K562 (cell line): Measurements from ENCODE around the gene CXCR2. TPM values are rescaled to one million over a fixed set of nuclear protein-coding genes. Genes with fewer than 3 reads are reported as not detected.

Source experiments
- ATAC-seq: fragments of 200-7000 bp; cut with Tn5 transposase; 3 replicates; pipeline ENCODE4 v1.9.1; 2020; ENCODE audit warnings: moderate library complexity
- BruUV-seq: library from RNA; stranded (reverse); fragments of 400-500 nt; replicated peaks from 2 replicates; lab custom pipeline; 2021; lab: Mats Ljungman, UMichigan
- CTCF ChIA-PET: fragments of 300-600 bp; formaldehyde crosslinking; extraction: SDS; loops from one replicate; lab custom pipeline; 2021; ENCODE audit warnings: low intra/inter-chr PET ratio; lab: Yijun Ruan, JAX
- POLR2A ChIA-PET: fragments of 300-600, 350-650 bp; sonication (Branson Sonifier 250); formaldehyde crosslinking; extraction: SDS; loops from one replicate; lab custom pipeline; 2021; ENCODE audit warnings: antibody characterized with exemption, inconsistent platforms; lab: Yijun Ruan, JAX
- DNase-seq, 4 experiments: peaks; one replicate each; pipeline versions ENCODE4 v3.0.0 to v3.0.0-alpha.2; 2011 to 2018; ENCODE audit warnings: low spot score in 3 of 4, mixed read lengths in 3 of 4; ENCODE audit errors: extremely low read depth in 1 of 4
- FAIRE-seq: peaks from 2 replicates; lab custom pipeline; 2011; peaks lifted over from hg19 to GRCh38; lab: Jason Lieb, UNC
- H2AFZ ChIP-seq: 2 replicates; pipeline ENCODE4 v1.6.0; 2011; ENCODE audit warnings: low read depth, low read length, control low read depth, inconsistent platforms
- H3K27ac ChIP-seq: fragments of 200-600 bp; 3 replicates; pipeline ENCODE4 v1.8.0; 2011; ENCODE audit warnings: low read depth, mild to moderate bottlenecking, control low read depth, inconsistent platforms, low read length, moderate library complexity, mixed read lengths; ENCODE audit errors: extremely low read depth
- H3K27me3 ChIP-seq, 2 experiments: fragments of 300-600 bp in 1 of 2; 2 replicates in 1 of 2; 3 replicates in 1 of 2; pipeline versions ENCODE4 v1.6.0 to v1.8.0; 2011; ENCODE audit warnings: inconsistent platforms in 2 of 2, low read length in 2 of 2, mild to moderate bottlenecking in 1 of 2, mixed read lengths in 1 of 2, moderate library complexity in 1 of 2; ENCODE audit not compliant: control insufficient read depth in 2 of 2, insufficient read depth in 2 of 2
- H3K36me3 ChIP-seq: fragments of 300-600 bp; 3 replicates; pipeline ENCODE4 v1.8.0; 2011; ENCODE audit warnings: mild to moderate bottlenecking, low read length, inconsistent platforms; ENCODE audit not compliant: control insufficient read depth, insufficient read depth
- H3K4me1 ChIP-seq, 2 experiments: fragments of 200-600 bp in 1 of 2; replicated peaks in 1 of 2; 2 replicates in 1 of 2; 3 replicates in 1 of 2; pipeline versions ENCODE4 v1.5.1 to v1.8.0; 2011; ENCODE audit warnings: inconsistent platforms in 2 of 2, low read length in 2 of 2, mild to moderate bottlenecking in 1 of 2, mixed read lengths in 1 of 2, moderate library complexity in 1 of 2; ENCODE audit not compliant: control insufficient read depth in 2 of 2, insufficient read depth in 2 of 2
- H3K4me2 ChIP-seq: 2 replicates; pipeline ENCODE4 v1.6.1; 2011; ENCODE audit warnings: low read length, control low read depth, inconsistent platforms, mixed read lengths; ENCODE audit not compliant: insufficient read depth
- H3K4me3 ChIP-seq: fragments of 200-600 bp; sonication (generic), shearing (Covaris generic); 2 replicates; pipeline ENCODE4 v1.5.1; 2016; ENCODE audit warnings: control low read depth, inconsistent platforms
- H3K79me2 ChIP-seq: fragments of 200-600 bp; 3 replicates; pipeline ENCODE4 v1.8.0; 2011; ENCODE audit warnings: low read length, inconsistent platforms; ENCODE audit not compliant: control insufficient read depth, insufficient read depth
- H3K9ac ChIP-seq, 2 experiments: 2 replicates each; pipeline versions ENCODE4 v1.6.0 to v1.6.1; 2011; ENCODE audit warnings: low read depth in 2 of 2, low read length in 2 of 2, control low read depth in 1 of 2, inconsistent platforms in 1 of 2, mild to moderate bottlenecking in 1 of 2, mixed read lengths in 1 of 2; ENCODE audit not compliant: insufficient read depth in 1 of 2
- H3K9me1 ChIP-seq: one replicate; pipeline ENCODE4 v1.6.0; 2011; ENCODE audit warnings: inconsistent platforms, mild to moderate bottlenecking, low read length, moderate library complexity; ENCODE audit not compliant: control insufficient read depth, insufficient read depth
- H3K9me3 ChIP-seq: replicated peaks from 2 replicates; pipeline ENCODE4 v1.5.1; 2011; ENCODE audit warnings: low read depth, low read length, inconsistent platforms; ENCODE audit not compliant: control insufficient read depth, insufficient read depth
- H4K20me1 ChIP-seq: replicated peaks from 2 replicates; pipeline ENCODE4 v1.6.1; 2011; ENCODE audit warnings: low read length, inconsistent platforms, mixed read lengths; ENCODE audit not compliant: control insufficient read depth, insufficient read depth
- CBX5 ChIP-seq: IDR thresholded peaks from 2 replicates; pipeline ENCODE4 v1.6.1; 2014; ENCODE audit warnings: low read depth, borderline replicate concordance
- DDX20 ChIP-seq: fragments of 450-650 bp; IDR thresholded peaks from 2 replicates; pipeline ENCODE4 v1.6.1; 2016; ENCODE audit warnings: missing genetic modification characterization, low read depth, mild to moderate bottlenecking, missing compliant biosample characterization, moderate library complexity
- ILK ChIP-seq: fragments of 450-650 bp; IDR thresholded peaks from 2 replicates; pipeline ENCODE4 v1.6.1; 2016; ENCODE audit warnings: missing genetic modification characterization, low read depth, mild to moderate bottlenecking, missing compliant biosample characterization, moderate library complexity, borderline replicate concordance
- MYNN ChIP-seq, 2 experiments: sonication (generic); formaldehyde crosslinking in 1 of 2; IDR thresholded peaks; 2 replicates each; pipeline versions ENCODE4 v1.5.0 to v1.6.1; 2016 to 2020; ENCODE audit warnings: antibody characterized with exemption in 1 of 2, missing genetic modification reagents in 1 of 2
- NR2C1 ChIP-seq, 2 experiments: fragments of 450-650 bp; IDR thresholded peaks; 2 replicates each; pipeline ENCODE4 v1.6.1; 2017; ENCODE audit warnings: mild to moderate bottlenecking in 2 of 2, antibody characterized with exemption in 1 of 2, inconsistent platforms in 1 of 2, missing compliant biosample characterization in 1 of 2, missing genetic modification characterization in 1 of 2
- PRMT5 ChIP-seq: sonication (generic); formaldehyde crosslinking; IDR thresholded peaks from 2 replicates; pipeline ENCODE4 v1.5.0; 2020; ENCODE audit warnings: missing genetic modification reagents
- RBFOX2 ChIP-seq: fragments of 200-400 bp; formaldehyde crosslinking; IDR thresholded peaks from 2 replicates; pipeline ENCODE4 v1.6.1; 2017; ENCODE audit warnings: low read depth, mild to moderate bottlenecking, low read length, moderate library complexity
- SPI1 ChIP-seq: IDR thresholded peaks from 2 replicates; pipeline ENCODE4 v1.6.1; 2011; ENCODE audit warnings: low read depth, low read length, control low read depth, borderline replicate concordance
- ZNF165 ChIP-seq: fragments of 250-450 bp; sonication (Bioruptor Pico); IDR thresholded peaks from 2 replicates; pipeline ENCODE4 v1.4.0; 2020; ENCODE audit warnings: borderline replicate concordance
- WGBS: fragments of 100-300 bp; shearing (Covaris generic); methylation state at CpG from one replicate; pipeline ENCODE4 v1.1.6; 2016; ENCODE audit warnings: low coverage, mixed read lengths; ENCODE audit not compliant: insufficient coverage; ENCODE audit errors: missing lambda C conversion rate; 5-methylcytosine and 5-hydroxymethylcytosine counted together
- in situ Hi-C: fragments of 300-500 bp; cut with MboI; formaldehyde crosslinking; loops from 4 replicates; pipeline ENCODE4 v1.15.0; 2018; ENCODE audit warnings: inconsistent platforms, mixed read lengths
- intact Hi-C: fragments of 100-400 bp; cut with micrococcal nuclease; formaldehyde crosslinking; loops from 2 replicates; pipeline ENCODE4 v1.14.2; 2022
- polyA plus RNA-seq, 8 experiments: library from polyadenylated mRNA; depleted of rRNA in 4 of 8; stranded (reverse) in 5 of 8; unstranded in 3 of 8; fragments of >200 nt; fragmentation: Nextera tagmentation in 2 of 8; fragmentation: Illumina TruSeq in 1 of 8; extraction: Ambion mirVana in 2 of 8; extraction: Trizol in 1 of 8; gene quantifications; 2 replicates each; pipeline versions ENCODE4 v1.2.1 to v1.2.3, GENCODE V29; 2011 to 2014; ENCODE audit warnings: inconsistent platforms in 1 of 8, missing spikeins in 1 of 8
- total RNA-seq, 7 experiments: library from RNA; depleted of rRNA in 6 of 7; stranded (reverse); fragments of >200 nt in 6 of 7; fragmentation: Illumina TruSeq in 2 of 7; extraction: Trizol in 2 of 7; gene quantifications; 2 replicates each; pipeline versions ENCODE4 v1.2.1 to v1.2.3, GENCODE V29; 2011 to 2021; ENCODE audit warnings: low replicate concordance in 1 of 7

Gene CXCR2
- total and polyA plus RNA-seq, 9 of the 15 experiments (the other 6 are each of a cell fraction or from before 2014, with no cell fraction given), result not detected

GRCh38 chr2:218095853-218096252, 30.0 kb upstream of the CXCR2 start:
- H3K4me2 ChIP-seq, result no peak overlapping the region
- H3K9me1 ChIP-seq, result no peaks in the 10 kb centered on the region
- CTCF ChIA-PET, result no interaction called here
- H2AFZ ChIP-seq, result no peak overlapping the region
- H3K79me2 ChIP-seq, result no peaks in the 10 kb centered on the region
- no peak overlapping the region for H3K4me3 ChIP-seq
- H3K36me3 ChIP-seq, result no peaks in the 10 kb centered on the region
- WGBS, result 0% methylated on average over 8 of the region's 8 CpGs
- H3K9me3 ChIP-seq, result no peaks in the 10 kb centered on the region
- ATAC-seq (no peak), DNase-seq (no peak), FAIRE-seq (no peak)
- no peaks in the 10 kb centered on the region for H3K27me3 ChIP-seq
- intact Hi-C loops, result no loop called here
- POLR2A ChIA-PET, result no interaction called here
- no peaks in the 10 kb centered on the region for H4K20me1 ChIP-seq
- H3K9ac ChIP-seq, result no peak overlapping the region
- no peaks in the 10 kb centered on the region for H3K4me1 ChIP-seq
- TF ChIP-seq SPI1 (peak; percentile 62; the same call in 1 of the 2 replicates), PRMT5 (CRISPR knock-in tag) (no peak)
- no peak overlapping the region for H3K27ac ChIP-seq
- no TSS peak for BruUV-seq
- in situ Hi-C loops, result no loop called here

- ATAC-seq, result no peak
- no peak for FAIRE-seq
- ChIA-PET CTCF (no interaction called here), POLR2A (no interaction called here)
- no peaks in the 10 kb centered on the region for H3K9me3 ChIP-seq
- no peaks in the 10 kb centered on the region for H3K27me3 ChIP-seq
- intact Hi-C loops (no loop called here), in situ Hi-C loops (no loop called here)
- H4K20me1 ChIP-seq, result no peaks in the 10 kb centered on the region
- no peak overlapping the region for H2AFZ ChIP-seq
- no peak overlapping the region for H3K4me3 ChIP-seq
- 0% methylated on average over 3 of the region's 3 CpGs for WGBS
- no peak overlapping the region for H3K9ac ChIP-seq
- BruUV-seq, result no TSS peak
- H3K4me1 ChIP-seq, result no peaks in the 10 kb centered on the region
- H3K79me2 ChIP-seq, result no peaks in the 10 kb centered on the region
- TF ChIP-seq NR2C1 (IDR thresholded peaks at IDR 0.05) (no peak), NR2C1 (tag; IDR thresholded peaks at IDR 0.05) (no peak), CBX5 (no peak), DDX20 (no peak), ILK (tag) (no peak), MYNN (IDR thresholded peaks at IDR 0.05) (no peak), MYNN (CRISPR knock-in tag; IDR thresholded peaks at IDR 0.05) (no peak), SPI1 (0 out of 2 replicates have a peak, but pooled peaks have one; percentile 29), ZNF165 (CRISPR knock-in tag) (no peak), RBFOX2 (no peak)
- no peaks in the 10 kb centered on the region for H3K9me1 ChIP-seq
- no peaks in the 10 kb centered on the region for H3K36me3 ChIP-seq
- DNase-seq, result no peak
- no peak overlapping the region for H3K27ac ChIP-seq
- no peak overlapping the region for H3K4me2 ChIP-seq
Observed at GRCh38 chr2:218097975-218098374, 27.9 kb upstream of the CXCR2 start.
